ENCODE results near the gene MAGOHB.
"Not testable (repeated sequence)": the region's sequence is repeated elsewhere in the genome, so short reads cannot be mapped to it uniquely, and the experiment has no call there.

Gene MAGOHB

DNA sequence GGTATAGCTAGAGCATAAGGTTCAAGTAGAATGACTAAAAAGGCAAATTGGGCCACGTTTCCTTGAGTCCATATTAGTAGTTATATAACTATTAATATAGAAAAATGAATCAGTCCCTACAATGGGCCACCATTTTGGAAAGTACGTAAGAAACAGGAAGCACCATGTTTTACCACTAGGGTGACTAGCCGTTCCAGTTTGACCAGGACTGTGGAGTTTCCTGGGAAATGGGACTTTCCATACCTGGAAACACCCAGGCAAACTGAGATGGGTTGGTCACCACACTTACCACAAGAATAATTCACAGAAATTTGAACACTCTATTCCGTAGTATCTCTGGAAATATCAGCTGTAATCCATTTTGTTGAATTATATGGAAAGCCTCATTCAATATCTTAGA, 2.1 kb upstream of the MAGOHB start:
- no peak overlapping the region for H3K4me3 ChIP-seq

GRCh38 chr12:10614056-10614370, 604 bp upstream of the MAGOHB start:
- Histone ChIP-seq H3K4me3 (peak overlapping the region; percentile 50 to 82 (median 68)), H3K27ac (peak overlapping the region in 20 of 21 experiments; percentile 80 to 97 (median 91))

More for the DNA sequence above, 2.1 kb upstream of the MAGOHB start:
- H3K27ac ChIP-seq = no peak overlapping the region

DNA sequence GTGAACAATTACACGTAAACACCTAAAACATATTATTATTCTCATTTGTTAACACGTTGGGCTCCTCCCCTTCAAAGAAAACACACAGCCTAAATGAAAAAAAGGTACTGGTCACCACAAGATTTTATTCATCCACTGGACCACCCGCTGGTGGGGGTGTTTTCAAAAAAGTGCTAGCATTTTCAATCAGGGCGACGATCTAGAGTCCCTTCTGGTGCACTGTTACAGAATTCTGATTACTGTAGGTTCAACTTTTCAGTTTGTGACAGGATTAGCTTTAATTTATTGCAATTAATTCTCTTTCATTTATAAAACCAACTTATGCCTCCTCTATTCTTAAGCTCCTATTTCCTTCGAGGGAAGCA, 443 bp downstream of the MAGOHB start:
- Histone ChIP-seq H3K27ac (peak overlapping the region; percentile 69 to 97 (median 91)), H3K4me3 (peak overlapping the region; percentile 50 to 82 (median 68))

GRCh38 chr12:10612110-10612509, 1.3 kb downstream of the MAGOHB start:
- peak overlapping the region in 4 of 7 experiments; percentile 65 to 82 (median 74) for H3K4me3 ChIP-seq
- H3K27ac ChIP-seq = peak overlapping the region in 5 of 21 experiments; percentile 87 to 95 (median 91)

- H3K27ac ChIP-seq, H3K4me3 ChIP-seq: not testable (repeated sequence)
Measured at GRCh38 chr12:10611258-10611657, 2.2 kb downstream of the MAGOHB start.

GRCh38 chr12:10610188-10610587, 3.2 kb downstream of the MAGOHB start:
- no peak overlapping the region for H3K27ac ChIP-seq
- H3K4me3 ChIP-seq = no peak overlapping the region

- Histone ChIP-seq H3K27ac (no peak overlapping the region), H3K4me3 (no peak overlapping the region)
Measured at GRCh38 chr12:10607885-10608458, 5.4 kb downstream of the MAGOHB start.

DNA sequence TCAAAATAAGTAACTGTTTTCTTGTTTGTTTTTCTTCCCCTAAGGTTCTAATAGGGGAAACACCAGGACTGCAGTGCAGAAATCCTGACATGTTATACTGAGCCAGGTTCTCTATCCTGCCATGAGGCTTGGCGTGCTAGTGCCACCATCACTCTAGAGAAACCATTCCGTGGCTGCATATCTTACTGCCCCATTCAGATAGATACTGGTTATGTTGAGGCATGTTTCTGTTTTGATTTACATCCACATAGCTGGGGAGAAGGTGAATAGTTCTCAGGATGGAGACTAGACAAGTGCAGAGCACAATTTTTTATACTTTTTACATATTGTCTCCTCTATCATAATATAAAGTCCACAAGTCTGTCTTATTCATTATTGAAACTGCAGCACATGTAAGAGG, 11.5 kb downstream of the MAGOHB start:
- Histone ChIP-seq H3K4me3 (no peak overlapping the region), H3K27ac (no peak overlapping the region)

DNA sequence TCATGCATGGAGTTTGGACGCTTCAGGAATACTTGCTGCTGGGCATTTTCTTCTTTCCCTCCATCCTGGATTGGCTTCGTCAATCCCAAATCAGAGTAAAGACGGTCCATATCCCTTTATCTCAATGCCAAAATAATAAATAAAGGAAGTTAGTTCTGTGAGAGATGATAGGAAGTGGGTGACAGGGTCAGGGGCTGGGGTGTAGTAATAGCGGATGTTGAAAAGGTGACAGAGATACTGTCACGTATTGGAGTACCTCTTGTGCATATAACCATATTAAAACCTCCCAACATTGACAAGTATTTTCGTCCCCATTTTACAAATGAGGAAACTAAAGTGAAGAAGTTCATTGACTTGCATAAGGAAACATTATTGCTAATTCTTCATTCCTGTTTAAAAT, 12.4 kb downstream of the MAGOHB start:
- H3K27ac ChIP-seq = no peak overlapping the region
- H3K4me3 ChIP-seq = no peak overlapping the region

GRCh38 chr12:10595881-10596280, 17.5 kb downstream of the MAGOHB start:
- H3K27ac ChIP-seq = no peak overlapping the region
- H3K4me3 ChIP-seq = no peak overlapping the region

DNA sequence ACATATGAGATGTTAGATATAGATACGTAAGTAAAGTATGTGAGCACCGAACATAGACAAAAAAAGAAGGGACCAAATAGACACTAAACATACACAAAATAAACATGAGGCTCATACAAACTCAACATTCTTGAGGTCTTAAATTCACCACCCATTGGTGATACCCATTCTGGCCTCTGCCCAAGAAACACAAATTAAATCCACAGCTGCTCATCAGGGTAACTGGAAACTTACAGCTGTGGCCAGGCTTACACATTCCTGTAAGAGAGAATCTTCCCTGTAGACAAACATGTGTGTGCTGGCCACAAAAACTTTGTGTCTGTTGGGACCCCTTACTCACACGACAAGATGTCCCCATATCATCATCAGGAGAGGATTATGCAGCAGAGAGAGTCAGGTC, 22.4 kb downstream of the MAGOHB start:
- no peak overlapping the region for H3K27ac ChIP-seq
- H3K4me3 ChIP-seq = no peak overlapping the region

GRCh38 chr12:10584415-10584814, 29.0 kb downstream of the MAGOHB start:
- H3K4me3 ChIP-seq = no peak overlapping the region
- no peak overlapping the region for H3K27ac ChIP-seq

GRCh38 chr12:10582704-10583103, 30.7 kb downstream of the MAGOHB start:
- Histone ChIP-seq H3K4me3 (no peak overlapping the region), H3K27ac (no peak overlapping the region)

DNA sequence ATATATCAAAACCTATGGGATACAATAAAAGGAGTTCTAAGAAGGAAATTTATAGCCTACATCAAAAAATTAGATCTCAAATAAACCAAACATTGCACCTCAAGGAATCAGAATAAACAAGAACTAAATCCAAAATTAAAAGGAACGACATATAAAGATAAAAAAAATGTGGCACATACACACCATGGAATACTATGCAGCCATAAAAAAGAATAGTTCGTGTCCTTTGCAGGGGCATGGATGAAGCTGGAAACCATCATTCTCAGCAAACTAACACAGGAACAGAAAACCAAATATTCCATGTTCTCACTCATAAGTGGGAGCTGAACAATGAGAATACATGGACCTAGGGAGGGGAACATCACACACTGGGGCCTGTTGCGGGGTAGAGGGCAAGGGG, 31.3 kb downstream of the MAGOHB start:
- H3K27ac ChIP-seq, H3K4me3 ChIP-seq: not testable (repeated sequence)

- no peak overlapping the region for H3K4me3 ChIP-seq
- no peak overlapping the region for H3K27ac ChIP-seq
Measured at GRCh38 chr12:10574307-10574706, 39.1 kb downstream of the MAGOHB start.

DNA sequence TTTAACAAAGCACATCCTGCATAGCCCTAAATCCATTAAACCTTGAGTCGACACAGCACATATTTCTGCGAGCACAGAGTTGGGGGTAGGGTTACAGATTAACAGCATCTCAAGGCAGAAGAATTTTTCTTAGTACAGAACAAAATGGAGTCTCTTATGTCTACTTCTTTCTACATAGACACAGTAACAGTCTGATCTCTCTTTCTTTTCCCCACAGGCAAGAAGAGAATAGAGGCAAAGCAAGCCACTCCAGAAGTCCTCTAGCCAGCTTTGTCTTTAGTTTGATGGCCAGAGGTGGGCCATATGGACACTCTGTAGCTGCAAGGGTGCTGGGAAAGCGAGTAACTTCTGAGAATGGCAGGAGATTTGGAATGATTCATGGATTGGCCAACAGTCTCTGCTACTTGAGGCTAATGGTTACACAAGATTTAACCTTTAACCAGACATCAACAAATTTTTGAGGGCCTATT, 41.4 kb downstream of the MAGOHB start:
- H3K27ac ChIP-seq, H3K4me3 ChIP-seq: not testable (repeated sequence)

DNA sequence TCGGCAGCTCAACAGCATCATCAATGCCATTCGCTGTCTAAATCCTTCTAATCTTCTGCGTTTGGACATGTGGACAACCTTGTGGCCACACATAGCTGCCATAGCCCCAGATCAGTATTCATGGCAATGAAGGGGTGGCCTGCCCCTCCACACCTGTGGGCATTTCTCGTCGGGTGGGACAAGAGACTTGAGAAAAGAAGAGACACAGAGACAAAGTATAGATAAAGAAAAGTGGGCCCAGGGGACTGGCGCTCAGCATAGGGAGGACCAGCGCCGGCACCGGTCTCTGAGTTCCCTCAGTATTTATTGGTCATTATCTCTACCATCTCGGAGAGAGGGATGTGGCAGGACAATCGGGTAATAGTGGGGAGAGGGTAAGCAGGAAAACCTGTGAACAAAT, 42.3 kb downstream of the MAGOHB start:
- Histone ChIP-seq H3K4me3 (no peak overlapping the region), H3K27ac (no peak overlapping the region)

DNA sequence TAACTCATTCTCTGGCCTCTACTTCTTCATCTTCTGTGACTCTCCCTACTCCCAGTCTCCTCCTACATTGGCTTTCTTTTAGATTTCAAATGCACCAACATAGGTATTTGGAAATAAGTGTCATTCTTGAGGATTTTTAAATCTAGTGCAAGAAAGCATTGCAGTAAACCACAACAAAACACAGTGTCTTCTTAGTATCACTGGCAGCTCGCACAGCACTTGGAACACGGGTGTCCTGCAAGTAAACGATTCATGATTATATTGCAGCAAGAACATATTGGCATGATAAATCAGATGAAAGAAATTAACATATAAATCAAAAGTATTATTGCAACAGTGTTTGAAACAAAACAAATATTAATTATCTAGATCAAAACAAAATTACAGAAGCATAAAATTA, 45.6 kb downstream of the MAGOHB start:
- no peak overlapping the region for H3K27ac ChIP-seq

GRCh38 chr12:10563966-10564365, 49.4 kb downstream of the MAGOHB start:
- Histone ChIP-seq H3K4me3 (no peak overlapping the region), H3K27ac (no peak overlapping the region)

More for the DNA sequence above, 45.6 kb downstream of the MAGOHB start:
- no peak overlapping the region for H3K4me3 ChIP-seq

DNA sequence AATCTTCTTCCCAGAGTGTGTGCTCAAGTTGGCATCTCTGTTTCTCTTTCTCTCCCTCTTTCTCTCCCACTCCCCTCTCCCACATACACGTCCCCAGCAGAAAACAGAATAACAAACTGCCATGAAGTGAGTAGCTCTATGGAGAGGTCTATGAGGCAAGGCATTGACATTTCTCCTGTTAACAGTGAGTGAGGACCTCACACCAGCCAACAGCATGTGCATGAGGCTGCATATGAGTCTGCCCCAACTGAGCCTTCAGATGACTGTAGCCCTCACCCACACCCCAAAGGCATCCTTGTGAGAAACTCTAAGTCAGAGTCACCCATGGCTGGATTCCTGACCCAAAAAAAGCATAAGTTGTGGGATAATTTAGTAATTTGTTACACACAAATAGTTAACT, 50.4 kb downstream of the MAGOHB start:
- no peak overlapping the region for H3K27ac ChIP-seq
- no peak overlapping the region for H3K4me3 ChIP-seq

GRCh38 chr12:10562306-10562933, 51.0 kb downstream of the MAGOHB start:
- no peak overlapping the region for H3K27ac ChIP-seq
- no peak overlapping the region for H3K4me3 ChIP-seq

GRCh38 chr12:10559244-10559643, 54.2 kb downstream of the MAGOHB start:
- Histone ChIP-seq H3K27ac (peak overlapping the region in 1 of 21 experiments; percentile 75), H3K4me3 (no peak overlapping the region)

Data from skin epidermis (tissue), 12 donors.